Transverse colon (tissue), 4 donors: ENCODE results near the gene DLG2. TPM values are rescaled to one million over a fixed set of nuclear protein-coding genes. Genes with fewer than 3 reads are reported as not detected.

Experiments used
- DNase-seq: peaks from one replicate; pipeline ENCODE4 v3.0.0-alpha.2; 2019
- H3K27ac ChIP-seq, 4 donors: fragments of 200-600 bp; sonication (generic); 2 replicates each; pipeline ENCODE4 v1.5.1; 2016 to 2018; ENCODE audit warnings: inconsistent platforms in 4 of 4
- H3K27me3 ChIP-seq: fragments of 200-600 bp; sonication (generic); 2 replicates; pipeline ENCODE4 v1.5.1; 2017; ENCODE audit warnings: inconsistent platforms
- H3K36me3 ChIP-seq, 4 donors: fragments of 200-600 bp; sonication (generic); 2 replicates each; pipeline ENCODE4 v1.5.1; 2017 to 2019; ENCODE audit warnings: inconsistent platforms in 4 of 4
- H3K4me1 ChIP-seq, 4 donors: fragments of 200-600 bp; sonication (generic); 2 replicates each; pipeline ENCODE4 v1.5.1; 2017 to 2020; ENCODE audit warnings: inconsistent platforms in 4 of 4
- H3K4me3 ChIP-seq, 4 donors: fragments of 200-600 bp; sonication (generic); 1 replicate in 1 of 4; 2 replicates in 3 of 4; pipeline versions ENCODE4 v1.5.1 to v1.6.1; 2017 to 2019; ENCODE audit warnings: inconsistent platforms in 4 of 4
- H3K9me3 ChIP-seq, 2 donors: fragments of 200-600 bp; sonication (generic); 2 replicates each; pipeline ENCODE4 v1.5.1; 2017 to 2019; ENCODE audit warnings: inconsistent platforms in 2 of 2
- EP300 ChIP-seq: sonication (generic); formaldehyde crosslinking; IDR thresholded peaks from one replicate; pipeline ENCODE4 v1.6.1; 2017; ENCODE audit warnings: antibody characterized with exemption, low read depth
- POLR2A ChIP-seq: fragments of 450-650 bp; IDR thresholded peaks from one replicate; pipeline ENCODE4 v1.6.1; 2016; ENCODE audit warnings: antibody characterized with exemption, mild to moderate bottlenecking, moderate library complexity
- POLR2AphosphoS5 ChIP-seq, 3 donors: sonication (generic); formaldehyde crosslinking; IDR thresholded peaks; one replicate each; pipeline ENCODE4 v1.6.1; 2016; ENCODE audit warnings: antibody characterized with exemption in 3 of 3
- WGBS, 2 donors: methylation state at CpG; one replicate each; pipeline ENCODE4 v1.1.5; 2018; ENCODE audit warnings: low coverage in 1 of 2; 5-methylcytosine and 5-hydroxymethylcytosine counted together
- in situ Hi-C, 4 donors: fragments of 200-750 bp; cut with MboI; loops; one replicate each; pipeline versions ENCODE4 v1.15.0 to v1.15.1; 2017; ENCODE audit warnings: low sequenced_read_pairs in 3 of 4, low pct_ligation_motif_present in 1 of 4, low pct_unique_long_range_greater_than_20kb in 1 of 4
- intact Hi-C: fragments of 100-400 bp; cut with DNase I; formaldehyde crosslinking; loops from one replicate; pipeline ENCODE4 v1.15.1; 2023; ENCODE audit warnings: low total_unique reads
- total RNA-seq, 4 donors: library from RNA; depleted of rRNA; stranded (reverse); fragments of >200 nt; gene quantifications; one replicate each; pipeline ENCODE4 v1.1.0, GENCODE V29; 2016
- TF ChIP-seq, protein P1 (sequence below), 5 experiments: fragments of 200-600 bp in 3 of 5; fragments of 450-650 bp in 2 of 5; sonication (generic) in 3 of 5; IDR thresholded peaks; 1 replicate in 2 of 5; 2 replicates in 3 of 5; pipeline ENCODE4 v1.5.1; 2016 to 2017; ENCODE audit warnings: antibody characterized with exemption in 5 of 5, inconsistent platforms in 3 of 5, mild to moderate bottlenecking in 2 of 5, moderate library complexity in 1 of 5

DLG2 gene
- total RNA-seq, 4 donors from 2014 or later, result 1.9 to 28.3 (median 3.7) TPM

DNA sequence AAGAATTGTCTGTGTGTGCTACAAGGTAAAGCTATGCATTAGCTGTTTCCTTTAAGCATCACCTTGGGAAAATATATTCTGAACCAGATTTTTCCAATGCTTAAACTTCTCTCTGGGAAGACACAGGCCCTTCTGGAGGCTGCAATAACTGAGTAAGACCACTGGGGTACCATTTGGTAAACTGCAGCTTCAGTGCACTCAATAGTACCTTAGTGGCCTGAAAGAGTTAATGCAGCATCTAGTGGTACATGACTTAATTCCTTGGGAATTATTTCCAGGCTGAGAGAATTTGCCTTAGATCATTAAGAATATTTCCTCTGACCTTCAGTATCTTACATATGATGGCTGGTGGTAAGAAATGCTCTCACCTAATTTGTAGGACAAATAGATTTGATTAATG is 727.4 kb downstream of the DLG2 start:
- H3K4me1 ChIP-seq, result no peaks in the 10 kb centered on the region
- in situ Hi-C loops (no loop called here), intact Hi-C loops (no loop called here)
- DNase-seq, result no peak
- no peaks in the 10 kb centered on the region for H3K36me3 ChIP-seq
- H3K27me3 ChIP-seq, result no peaks in the 10 kb centered on the region
- TF ChIP-seq POLR2A (no peak), EP300 (no peak), POLR2AphosphoS5 (IDR thresholded peaks at IDR 0.05) (no peak)
- TF ChIP-seq, protein P1, sequence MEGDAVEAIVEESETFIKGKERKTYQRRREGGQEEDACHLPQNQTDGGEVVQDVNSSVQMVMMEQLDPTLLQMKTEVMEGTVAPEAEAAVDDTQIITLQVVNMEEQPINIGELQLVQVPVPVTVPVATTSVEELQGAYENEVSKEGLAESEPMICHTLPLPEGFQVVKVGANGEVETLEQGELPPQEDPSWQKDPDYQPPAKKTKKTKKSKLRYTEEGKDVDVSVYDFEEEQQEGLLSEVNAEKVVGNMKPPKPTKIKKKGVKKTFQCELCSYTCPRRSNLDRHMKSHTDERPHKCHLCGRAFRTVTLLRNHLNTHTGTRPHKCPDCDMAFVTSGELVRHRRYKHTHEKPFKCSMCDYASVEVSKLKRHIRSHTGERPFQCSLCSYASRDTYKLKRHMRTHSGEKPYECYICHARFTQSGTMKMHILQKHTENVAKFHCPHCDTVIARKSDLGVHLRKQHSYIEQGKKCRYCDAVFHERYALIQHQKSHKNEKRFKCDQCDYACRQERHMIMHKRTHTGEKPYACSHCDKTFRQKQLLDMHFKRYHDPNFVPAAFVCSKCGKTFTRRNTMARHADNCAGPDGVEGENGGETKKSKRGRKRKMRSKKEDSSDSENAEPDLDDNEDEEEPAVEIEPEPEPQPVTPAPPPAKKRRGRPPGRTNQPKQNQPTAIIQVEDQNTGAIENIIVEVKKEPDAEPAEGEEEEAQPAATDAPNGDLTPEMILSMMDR (IDR thresholded peaks at IDR 0.05), result no peak
- no peak overlapping the region for H3K27ac ChIP-seq
- no peak overlapping the region for H3K4me3 ChIP-seq
- no peaks in the 10 kb centered on the region for H3K9me3 ChIP-seq

DNA sequence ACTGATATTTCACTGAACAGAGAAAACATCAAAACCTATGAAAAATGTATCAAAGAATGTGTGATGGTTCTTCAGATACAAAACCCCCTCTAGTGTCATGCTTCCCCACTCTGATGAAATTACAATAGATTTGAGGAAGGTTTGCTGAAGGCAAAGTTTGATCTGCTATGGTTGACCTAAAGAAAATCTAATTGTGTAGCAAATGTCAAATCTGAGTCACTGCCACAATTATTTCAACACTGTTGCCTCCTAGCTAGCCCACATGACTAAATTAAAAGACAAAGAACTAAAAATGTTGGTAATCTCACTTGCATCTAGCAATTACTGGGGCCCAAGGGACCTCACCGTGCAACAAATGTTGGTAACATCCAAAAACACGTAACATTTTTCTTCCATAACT is 728.0 kb downstream of the DLG2 start:
- intact Hi-C loops (no loop called here), in situ Hi-C loops (no loop called here)
- 94 to 97% methylated on average over 2 of the region's 2 CpGs for WGBS, 2 donors
- Histone ChIP-seq H3K4me1 (no peaks in the 10 kb centered on the region), H3K4me3 (no peak overlapping the region), H3K27ac (no peak overlapping the region), H3K36me3 (no peaks in the 10 kb centered on the region), H3K9me3 (no peaks in the 10 kb centered on the region), H3K27me3 (no peaks in the 10 kb centered on the region)
- TF ChIP-seq EP300, result no peak
- TF ChIP-seq POLR2A, result no peak
- TF ChIP-seq, protein P1 (IDR thresholded peaks at IDR 0.05), result no peak
- TF ChIP-seq POLR2AphosphoS5 (IDR thresholded peaks at IDR 0.05), result no peak
- no peak for DNase-seq

DNA sequence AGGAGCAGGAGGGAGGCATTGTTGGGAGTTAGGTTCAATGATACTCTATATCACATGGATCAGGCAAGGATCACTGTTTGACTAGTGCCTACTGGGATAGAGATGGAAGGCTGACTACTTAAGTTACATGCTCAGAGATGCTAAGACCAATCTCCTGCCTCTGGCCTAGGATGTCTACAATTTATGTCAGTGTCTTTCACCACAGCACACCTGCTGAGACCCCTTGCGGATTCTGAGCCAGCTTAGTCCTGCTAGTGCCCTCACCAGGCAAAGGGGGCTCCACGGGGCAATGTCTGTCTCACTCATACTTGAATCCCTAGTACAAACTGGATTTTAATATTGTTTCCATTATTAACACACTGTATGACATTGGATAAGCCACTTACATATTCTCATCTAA is 732.5 kb downstream of the DLG2 start:
- Histone ChIP-seq H3K4me3 (no peak overlapping the region), H3K4me1 (no peaks in the 10 kb centered on the region), H3K27ac (no peak overlapping the region), H3K9me3 (no peaks in the 10 kb centered on the region), H3K36me3 (no peaks in the 10 kb centered on the region), H3K27me3 (no peaks in the 10 kb centered on the region)
- 80 to 100% methylated on average over 1 to 2 of the region's 2 CpGs for WGBS, 2 donors
- TF ChIP-seq POLR2AphosphoS5 (IDR thresholded peaks at IDR 0.05) (no peak), POLR2A (no peak), EP300 (no peak)
- TF ChIP-seq, protein P1 (IDR thresholded peaks at IDR 0.05), result no peak
- in situ Hi-C loops, result no loop called here
- DNase-seq, result no peak
- intact Hi-C loops, result no loop called here

DNA sequence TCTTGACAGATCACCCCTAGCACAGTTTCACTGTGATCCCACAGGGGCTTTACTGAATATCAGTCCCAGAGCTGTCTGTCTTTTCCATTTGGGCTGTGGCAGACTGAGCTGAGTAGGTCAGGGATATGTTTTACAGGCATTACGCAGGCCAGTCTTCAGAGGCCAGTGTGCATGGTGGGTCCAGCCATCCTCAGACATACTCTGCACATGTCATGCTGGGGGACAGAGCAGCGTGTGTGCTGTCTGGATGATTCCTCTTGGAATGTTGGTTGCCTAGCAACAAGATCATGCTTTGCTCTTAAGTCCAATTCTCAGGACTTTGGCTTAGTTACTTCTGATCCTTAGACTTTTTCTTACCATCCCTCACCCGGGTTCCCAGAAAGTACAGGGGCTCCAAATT is 736.5 kb downstream of the DLG2 start:
- TF ChIP-seq POLR2AphosphoS5 (IDR thresholded peaks at IDR 0.05), result no peak
- TF ChIP-seq, protein P1 (IDR thresholded peaks at IDR 0.05), result no peak
- Histone ChIP-seq H3K27me3 (no peaks in the 10 kb centered on the region), H3K4me1 (no peaks in the 10 kb centered on the region), H3K9me3 (no peaks in the 10 kb centered on the region), H3K4me3 (no peak overlapping the region), H3K36me3 (no peaks in the 10 kb centered on the region), H3K27ac (no peak overlapping the region)
- DNase-seq, result no peak
- in situ Hi-C loops, result no loop called here
- WGBS, 2 donors, result 22 to 68% methylated on average over 2 to 3 of the region's 3 CpGs
- intact Hi-C loops, result no loop called here
